Measurements from ENCODE around the gene ZNF544. TPM values are rescaled to one million over a fixed set of nuclear protein-coding genes. Genes with fewer than 3 reads are reported as not detected.
A peak's percentile ranks its signal among the peaks of the same experiment; 100 is the strongest.
"Not testable (repeated sequence)": the region's sequence is repeated elsewhere in the genome, so short reads cannot be mapped to it uniquely, and the experiment has no call there.

Gene ZNF544
- total RNA-seq, 1 experiment from 2014 or later = 29.5 TPM

DNA sequence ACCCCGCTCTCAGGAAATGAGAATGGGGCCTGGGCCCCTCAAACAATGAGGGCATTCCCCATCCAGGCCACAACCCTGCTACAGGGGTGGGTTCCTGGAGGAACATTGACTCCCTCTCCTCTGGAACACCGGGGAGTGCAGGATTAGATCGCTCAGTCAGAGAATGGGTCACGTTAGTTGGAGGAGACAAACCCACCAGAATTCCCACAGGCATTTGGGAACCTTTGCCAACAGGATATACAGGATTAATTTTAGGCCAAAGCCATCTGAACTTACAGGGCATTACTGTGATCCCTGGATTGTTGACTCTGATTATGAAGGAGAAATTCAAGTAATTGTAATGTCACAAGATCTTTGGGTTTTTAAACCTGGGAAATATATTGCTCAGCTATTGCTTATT lies 79.0 kb downstream of the ZNF544 start:
- TF ChIP-seq, protein P1, sequence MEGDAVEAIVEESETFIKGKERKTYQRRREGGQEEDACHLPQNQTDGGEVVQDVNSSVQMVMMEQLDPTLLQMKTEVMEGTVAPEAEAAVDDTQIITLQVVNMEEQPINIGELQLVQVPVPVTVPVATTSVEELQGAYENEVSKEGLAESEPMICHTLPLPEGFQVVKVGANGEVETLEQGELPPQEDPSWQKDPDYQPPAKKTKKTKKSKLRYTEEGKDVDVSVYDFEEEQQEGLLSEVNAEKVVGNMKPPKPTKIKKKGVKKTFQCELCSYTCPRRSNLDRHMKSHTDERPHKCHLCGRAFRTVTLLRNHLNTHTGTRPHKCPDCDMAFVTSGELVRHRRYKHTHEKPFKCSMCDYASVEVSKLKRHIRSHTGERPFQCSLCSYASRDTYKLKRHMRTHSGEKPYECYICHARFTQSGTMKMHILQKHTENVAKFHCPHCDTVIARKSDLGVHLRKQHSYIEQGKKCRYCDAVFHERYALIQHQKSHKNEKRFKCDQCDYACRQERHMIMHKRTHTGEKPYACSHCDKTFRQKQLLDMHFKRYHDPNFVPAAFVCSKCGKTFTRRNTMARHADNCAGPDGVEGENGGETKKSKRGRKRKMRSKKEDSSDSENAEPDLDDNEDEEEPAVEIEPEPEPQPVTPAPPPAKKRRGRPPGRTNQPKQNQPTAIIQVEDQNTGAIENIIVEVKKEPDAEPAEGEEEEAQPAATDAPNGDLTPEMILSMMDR (conservative IDR thresholded peaks at IDR 0.05) = no peak
- TF ChIP-seq EZH2 (IDR thresholded peaks at IDR 0.05; ENCODE audit: low read depth) = no peak
- Histone ChIP-seq H3K9me3 (ENCODE audit: insufficient read depth, low read depth) (no peaks in the 10 kb centered on the region), H3K27ac (no peak overlapping the region), H3K27me3 (ENCODE audit: insufficient read depth, low read depth) (no peaks in the 10 kb centered on the region), H3K9me2 (ENCODE audit: insufficient read depth) (no peaks in the 10 kb centered on the region), H3F3A (ENCODE audit: insufficient read depth, low read depth) (no peaks in the 10 kb centered on the region; the same call in 1 of the 2 replicates), H3K36me3 (ENCODE audit: low read depth) (0 out of 2 replicates have a peak, but pooled peaks cover 6% of the 10 kb centered on the region), H3K4me1 (replicated peaks; ENCODE audit: insufficient read depth) (peaks cover 6% of the 10 kb centered on the region), H2AFZ (no peak overlapping the region), H4K20me1 (ENCODE audit: insufficient read depth) (no peaks in the 10 kb centered on the region), H3K4me2 (no peak overlapping the region), H3K79me2 (ENCODE audit: low read depth) (peaks cover 18% of the 10 kb centered on the region), H3K4me3 (no peak overlapping the region)
- no peak for DNase-seq
- CTCF ChIA-PET = no interaction called here
- no TSS peak for BruUV-seq (replicated peaks)
- intact Hi-C loops (cut with micrococcal nuclease; ENCODE audit: unreplicated experiment) = no loop called here
- POLR2A ChIA-PET (ENCODE audit: unreplicated experiment) = no interaction called here

DNA sequence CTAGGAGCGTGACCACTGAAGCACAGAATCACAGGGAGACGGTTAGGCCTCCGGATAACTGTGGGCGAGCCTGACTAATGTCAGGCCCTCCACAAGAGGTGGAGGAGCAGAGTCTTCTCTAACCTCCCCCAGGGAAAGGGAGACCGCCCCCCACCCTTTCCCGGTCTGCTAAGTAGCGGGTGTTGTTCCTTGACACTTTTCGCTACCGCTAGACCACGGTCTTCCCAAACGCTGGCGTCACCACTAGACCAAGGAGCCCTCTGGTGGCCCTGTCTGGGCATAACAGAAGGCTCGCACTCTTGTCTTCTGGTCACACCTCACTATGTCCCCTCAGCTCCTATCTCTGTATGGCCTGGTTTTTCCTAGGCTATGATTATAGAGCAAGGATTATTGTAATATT lies 82.0 kb downstream of the ZNF544 start:
- H3K9me3 ChIP-seq (ENCODE audit: insufficient read depth, low read depth); BruUV-seq (replicated peaks); H3K4me1 ChIP-seq (replicated peaks; ENCODE audit: insufficient read depth); H3K9me2 ChIP-seq (ENCODE audit: insufficient read depth); H3K4me2 ChIP-seq; H3F3A ChIP-seq (ENCODE audit: insufficient read depth, low read depth); H3K36me3 ChIP-seq (ENCODE audit: low read depth); DNase-seq; H2AFZ ChIP-seq; H3K27me3 ChIP-seq (ENCODE audit: insufficient read depth, low read depth); POLR2A ChIA-PET (ENCODE audit: unreplicated experiment); H3K27ac ChIP-seq; intact Hi-C loops (cut with micrococcal nuclease; ENCODE audit: unreplicated experiment); H3K4me3 ChIP-seq; CTCF ChIA-PET; H4K20me1 ChIP-seq (ENCODE audit: insufficient read depth): not testable (repeated sequence)
- TF ChIP-seq, protein P1 (conservative IDR thresholded peaks at IDR 0.05) = 0 out of 2 replicates have a peak, but pooled peaks have one; percentile 30
- peaks cover 13% of the 10 kb centered on the region for H3K79me2 ChIP-seq (ENCODE audit: low read depth)

- H3K36me3 ChIP-seq (ENCODE audit: low read depth) = 0 out of 2 replicates have a peak, but pooled peaks cover 6% of the 10 kb centered on the region
- H3K9me3 ChIP-seq (ENCODE audit: insufficient read depth, low read depth) = no peaks in the 10 kb centered on the region
- no peaks in the 10 kb centered on the region for H3K9me2 ChIP-seq (ENCODE audit: insufficient read depth)
- H3K4me2 ChIP-seq = no peak overlapping the region
- H4K20me1 ChIP-seq (ENCODE audit: insufficient read depth) = no peaks in the 10 kb centered on the region
- H3F3A ChIP-seq (ENCODE audit: insufficient read depth, low read depth) = no peaks in the 10 kb centered on the region
- ChIA-PET POLR2A (ENCODE audit: unreplicated experiment) (no interaction called here), CTCF (no interaction called here)
- no peak overlapping the region for H3K4me3 ChIP-seq
- H3K4me1 ChIP-seq (replicated peaks; ENCODE audit: insufficient read depth) = peaks cover 3% of the 10 kb centered on the region
- BruUV-seq (replicated peaks) = no TSS peak
- peaks cover 6% of the 10 kb centered on the region; the same call in 1 of the 2 replicates for H3K79me2 ChIP-seq (ENCODE audit: low read depth)
- DNase-seq = no peak
- TF ChIP-seq EZH2 (IDR thresholded peaks at IDR 0.05; ENCODE audit: low read depth) = no peak
- TF ChIP-seq, protein P1 (conservative IDR thresholded peaks at IDR 0.05) = no peak
- H2AFZ ChIP-seq = no peak overlapping the region
- intact Hi-C loops (cut with micrococcal nuclease; ENCODE audit: unreplicated experiment) = no loop called here
- no peak overlapping the region for H3K27ac ChIP-seq
- no peaks in the 10 kb centered on the region for H3K27me3 ChIP-seq (ENCODE audit: insufficient read depth, low read depth)
These were observed 82.7 kb downstream of the ZNF544 start for GRCh38 chr19:58311345-58311865.

Other genes with a start within 250 kb of the ZNF544 start
- gene ZNF606, start 226.1 kb upstream of the ZNF544 start, total RNA-seq (2021) = 16.3 and 21.6 TPM in 2 replicates
- not detected in 2 replicates for gene ZSCAN1, start 194.9 kb upstream of the ZNF544 start, total RNA-seq (2021)
- gene ZNF135, start 169.6 kb upstream of the ZNF544 start, total RNA-seq (2021) = 0.15 TPM in 1 of 2 replicates, not detected in the other
- gene ZSCAN18, start 130.7 kb upstream of the ZNF544 start, total RNA-seq (2021) = 76.3 and 90.5 TPM in 2 replicates
- 10.6 and 16.1 TPM in 2 replicates for gene ZNF329, start 78.1 kb upstream of the ZNF544 start, total RNA-seq (2021)
- 34.3 and 36.4 TPM in 2 replicates for gene ZNF274, start 45.9 kb upstream of the ZNF544 start, total RNA-seq (2021)
- 6.2 and 6.4 TPM in 2 replicates for gene ZNF8, start 50.0 kb downstream of the ZNF544 start, total RNA-seq (2021)
- 19.4 and 21.3 TPM in 2 replicates for gene ERVK3-1, start 76.5 kb downstream of the ZNF544 start, total RNA-seq (2021)
- 0.08 TPM in 1 of 2 replicates, not detected in the other for gene ZSCAN22, start 98.1 kb downstream of the ZNF544 start, total RNA-seq (2021)
- gene A1BG, start 124.6 kb downstream of the ZNF544 start, total RNA-seq (2021) = 2.5 and 4.5 TPM in 2 replicates
- 7.2 and 8.6 TPM in 2 replicates for gene ZNF497, start 133.8 kb downstream of the ZNF544 start, total RNA-seq (2021)
- 3.3 and 4.1 TPM in 2 replicates for gene ZNF837, start 152.1 kb downstream of the ZNF544 start, total RNA-seq (2021)
- 941 and 961 TPM in 2 replicates for gene RPS5, start 158.4 kb downstream of the ZNF544 start, total RNA-seq (2021)
- gene RNF225, start 166.7 kb downstream of the ZNF544 start, total RNA-seq (2021) = 0.61 and 0.68 TPM in 2 replicates
- gene ZNF584, start 179.7 kb downstream of the ZNF544 start, total RNA-seq (2021) = 13.5 and 18.8 TPM in 2 replicates
- gene ZNF132, start 211.2 kb downstream of the ZNF544 start, total RNA-seq (2021) = 1.5 and 2.1 TPM in 2 replicates
- 4.3 and 6.1 TPM in 2 replicates for gene ZNF324B, start 222.7 kb downstream of the ZNF544 start, total RNA-seq (2021)
- gene ZNF324, start 238.2 kb downstream of the ZNF544 start, total RNA-seq (2021) = 5.9 and 8.1 TPM in 2 replicates
- gene ZNF446, start 247.4 kb downstream of the ZNF544 start, total RNA-seq (2021) = 11.0 and 16.5 TPM in 2 replicates